BLaER1 (cell line): Measurements from ENCODE around the gene PTPRE.

Source experiments
- H3K27ac ChIP-seq: shearing (Covaris generic); formaldehyde crosslinking; 2 replicates; pipeline ENCODE4 v1.8.1; 2022
- H3K27me3 ChIP-seq: shearing (Covaris generic); formaldehyde crosslinking; 2 replicates; pipeline ENCODE4 v1.8.1; 2022
- H3K36me3 ChIP-seq: shearing (Covaris generic); formaldehyde crosslinking; 2 replicates; pipeline ENCODE4 v1.8.1; 2022
- H3K4me1 ChIP-seq: shearing (Covaris generic); formaldehyde crosslinking; 2 replicates; pipeline ENCODE4 v1.8.1; 2022
- H3K4me2 ChIP-seq: shearing (Covaris generic); formaldehyde crosslinking; 2 replicates; pipeline ENCODE4 v1.8.1; 2022
- H3K4me3 ChIP-seq: shearing (Covaris generic); formaldehyde crosslinking; 2 replicates; pipeline ENCODE4 v1.8.1; 2022
- H3K9ac ChIP-seq: shearing (Covaris generic); formaldehyde crosslinking; 2 replicates; pipeline ENCODE4 v1.8.1; 2022
- H3K9me3 ChIP-seq: shearing (Covaris generic); formaldehyde crosslinking; 2 replicates; pipeline ENCODE4 v1.8.1; 2022
- H4K20me1 ChIP-seq: shearing (Covaris generic); formaldehyde crosslinking; 2 replicates; pipeline ENCODE4 v1.8.1; 2022
- Cebpa-rat ChIP-seq: shearing (Covaris generic); IDR thresholded peaks from 2 replicates; pipeline ENCODE4 v1.8.1; 2022

Gene PTPRE

DNA sequence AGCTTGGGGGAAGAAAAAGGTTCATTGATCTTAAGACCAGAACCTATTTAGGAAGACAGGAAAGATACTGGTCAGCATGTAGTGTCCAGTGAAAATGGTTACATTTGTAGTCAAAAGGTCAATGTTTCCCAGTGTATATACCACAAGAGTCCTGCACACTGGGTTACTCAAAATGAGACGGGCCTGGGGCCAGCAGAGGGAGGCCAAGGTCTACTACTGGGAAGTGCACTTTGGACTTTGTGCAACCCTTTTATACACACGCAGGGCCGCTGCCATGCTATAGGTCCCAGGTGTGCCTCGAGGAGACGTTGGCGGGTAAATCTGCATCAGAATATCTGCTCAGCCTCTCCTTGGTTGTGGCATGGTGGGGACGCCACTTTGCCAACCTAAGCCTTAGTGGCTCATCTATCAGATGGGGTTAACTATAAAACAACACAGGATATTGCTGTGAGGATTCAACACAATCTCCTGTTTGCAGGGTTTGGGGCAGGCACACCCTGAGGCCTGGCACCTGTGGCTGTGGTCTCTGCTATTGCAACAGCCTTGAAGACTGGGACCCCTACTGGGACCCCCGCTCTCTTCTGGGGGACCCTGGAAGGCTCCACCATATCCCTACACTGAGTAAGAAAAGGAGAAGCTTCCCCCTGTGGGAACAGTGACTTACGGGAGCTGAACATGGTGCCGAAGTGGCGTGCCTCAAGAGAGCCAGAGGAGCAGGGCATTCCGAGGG is 33.9 kb upstream of the PTPRE start:
- H4K20me1 ChIP-seq = no peaks in the 10 kb centered on the region
- H3K4me2 ChIP-seq = peak overlapping the region; percentile 76
- H3K36me3 ChIP-seq = no peaks in the 10 kb centered on the region
- no peak overlapping the region for H3K4me3 ChIP-seq
- peaks cover 39% of the 10 kb centered on the region for H3K4me1 ChIP-seq
- no peak overlapping the region for H3K9ac ChIP-seq
- H3K27me3 ChIP-seq = no peaks in the 10 kb centered on the region
- TF ChIP-seq Cebpa-rat = no peak
- H3K27ac ChIP-seq = peak overlapping the region; percentile 7
- peaks cover 6% of the 10 kb centered on the region for H3K9me3 ChIP-seq

DNA sequence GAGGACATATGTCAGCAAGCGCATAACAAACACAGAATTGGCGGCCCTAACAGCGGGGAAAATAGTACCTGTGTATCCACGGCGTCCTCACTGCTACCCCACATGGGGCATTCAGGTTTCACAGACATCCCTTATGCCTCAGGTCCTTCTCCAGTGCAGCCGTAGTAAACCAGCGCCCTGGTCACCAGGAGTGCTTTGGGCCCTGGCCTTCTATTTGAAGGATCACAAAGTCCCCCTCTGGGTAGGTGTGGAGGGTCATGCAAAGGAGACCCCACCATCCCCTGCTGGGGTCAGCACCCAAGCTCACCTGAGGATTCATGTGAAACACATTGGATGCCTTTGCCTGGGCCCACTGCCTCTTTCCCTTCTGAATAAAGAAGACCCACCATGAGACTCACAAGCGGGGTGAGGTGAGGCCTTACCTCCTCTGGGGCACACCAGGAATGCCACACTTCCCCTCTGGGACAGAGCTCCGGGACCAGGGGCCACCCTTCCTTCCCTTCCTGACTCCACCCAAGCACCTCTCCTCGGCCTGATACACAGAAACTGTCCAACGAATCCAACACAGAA is 32.9 kb upstream of the PTPRE start:
- peaks cover 39% of the 10 kb centered on the region for H3K4me1 ChIP-seq
- TF ChIP-seq Cebpa-rat = no peak
- H4K20me1 ChIP-seq = no peaks in the 10 kb centered on the region
- peaks cover 6% of the 10 kb centered on the region for H3K9me3 ChIP-seq
- H3K36me3 ChIP-seq = no peaks in the 10 kb centered on the region
- no peaks in the 10 kb centered on the region for H3K27me3 ChIP-seq
- peak overlapping the region; percentile 14; the same call in 1 of the 2 replicates for H3K27ac ChIP-seq
- H3K9ac ChIP-seq = no peak overlapping the region
- H3K4me2 ChIP-seq = peak overlapping the region; percentile 22
- no peak overlapping the region for H3K4me3 ChIP-seq

DNA sequence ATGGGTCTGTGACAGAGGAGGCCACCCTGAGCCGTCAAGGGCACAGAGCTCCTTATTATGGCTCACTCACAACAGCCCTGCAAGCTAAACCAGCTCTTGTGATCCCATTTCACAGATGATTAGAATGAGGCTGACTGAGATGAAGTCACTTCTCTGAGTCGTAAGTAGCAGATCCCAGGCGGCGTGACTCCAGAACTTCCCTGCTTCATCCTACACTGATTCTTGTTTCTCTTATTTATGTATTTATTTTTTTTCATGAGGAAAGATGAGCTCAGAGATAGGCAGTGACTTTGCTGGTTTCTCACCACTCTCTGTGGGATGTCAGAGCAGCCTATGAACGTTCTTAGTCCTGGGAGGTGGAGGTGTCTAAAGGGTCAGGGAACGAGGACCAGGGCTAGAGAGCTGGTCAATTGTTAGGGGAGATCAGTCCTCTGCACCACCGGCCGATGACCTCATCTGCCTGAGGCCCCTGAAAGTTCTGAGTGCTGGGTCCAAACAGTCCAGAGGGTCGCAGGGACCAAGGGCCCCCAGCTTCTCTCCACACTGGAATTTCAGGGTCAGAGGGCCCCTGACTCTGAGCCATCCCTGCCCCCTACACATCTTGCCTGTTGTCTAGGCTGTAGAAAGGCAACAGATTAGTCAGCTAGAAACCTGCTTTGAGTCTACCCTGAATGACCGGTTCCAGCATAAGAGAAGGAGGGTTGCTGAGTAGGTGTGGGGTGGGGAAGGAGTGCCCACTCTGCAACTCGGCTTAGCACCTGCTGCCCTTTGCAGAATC is 32.0 kb upstream of the PTPRE start:
- Histone ChIP-seq H3K27ac (no peak overlapping the region), H3K36me3 (no peaks in the 10 kb centered on the region), H3K4me1 (peaks cover 48% of the 10 kb centered on the region), H4K20me1 (no peaks in the 10 kb centered on the region), H3K9me3 (no peaks in the 10 kb centered on the region), H3K27me3 (no peaks in the 10 kb centered on the region), H3K9ac (no peak overlapping the region), H3K4me2 (no peak overlapping the region), H3K4me3 (no peak overlapping the region)
- TF ChIP-seq Cebpa-rat = no peak

DNA sequence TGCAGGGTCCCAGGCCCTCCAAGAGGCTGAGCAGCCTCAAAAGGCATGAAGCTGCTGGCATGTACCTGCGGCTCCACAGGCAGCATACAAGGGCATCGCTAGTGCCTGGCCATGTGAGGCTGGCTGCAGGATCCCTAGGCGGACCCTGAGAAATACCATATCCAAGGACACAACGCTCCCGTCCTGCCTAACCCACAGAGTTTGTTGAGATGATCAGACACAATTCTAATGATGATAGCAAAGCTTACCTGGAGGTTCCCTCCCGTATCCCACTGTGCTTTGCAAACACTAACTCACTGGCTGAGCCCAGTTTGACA is 31.5 kb upstream of the PTPRE start:
- Histone ChIP-seq H3K36me3 (no peaks in the 10 kb centered on the region), H3K9me3 (no peaks in the 10 kb centered on the region), H3K4me3 (no peak overlapping the region), H3K4me2 (no peak overlapping the region), H3K4me1 (peaks cover 54% of the 10 kb centered on the region), H3K27ac (no peak overlapping the region), H3K9ac (no peak overlapping the region), H3K27me3 (no peaks in the 10 kb centered on the region), H4K20me1 (no peaks in the 10 kb centered on the region)
- TF ChIP-seq Cebpa-rat = no peak

DNA sequence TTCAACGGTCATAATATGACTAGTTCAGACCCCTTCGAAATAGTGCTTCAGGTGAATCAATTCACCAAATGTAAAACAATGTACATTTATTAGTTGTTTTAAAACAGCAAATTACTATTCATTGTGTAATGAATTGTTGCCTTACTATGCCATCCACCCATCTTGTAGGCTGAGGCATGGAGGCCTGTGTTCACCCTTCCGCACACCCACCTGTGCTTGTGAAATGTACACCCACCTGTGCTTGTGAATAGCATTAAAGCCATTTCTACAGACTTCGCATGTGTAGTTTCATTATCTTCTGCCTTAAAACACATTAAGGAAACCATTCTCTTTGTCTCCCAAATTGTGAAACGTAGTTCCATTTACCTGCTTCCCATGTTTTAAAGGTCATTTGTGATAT is 31.0 kb upstream of the PTPRE start:
- Histone ChIP-seq H4K20me1 (no peaks in the 10 kb centered on the region), H3K9ac (no peak overlapping the region), H3K9me3 (no peaks in the 10 kb centered on the region), H3K27ac (no peak overlapping the region), H3K4me3 (no peak overlapping the region), H3K36me3 (no peaks in the 10 kb centered on the region), H3K4me2 (no peak overlapping the region), H3K4me1 (peaks cover 56% of the 10 kb centered on the region), H3K27me3 (no peaks in the 10 kb centered on the region)
- no peak for TF ChIP-seq Cebpa-rat

GRCh38 chr10:127877116-127877515 is 29.8 kb upstream of the PTPRE start:
- H3K27me3 ChIP-seq = no peaks in the 10 kb centered on the region
- no peaks in the 10 kb centered on the region for H4K20me1 ChIP-seq
- H3K4me1 ChIP-seq = peaks cover 55% of the 10 kb centered on the region
- no peak overlapping the region for H3K4me3 ChIP-seq
- H3K9me3 ChIP-seq = no peaks in the 10 kb centered on the region
- no peak overlapping the region for H3K27ac ChIP-seq
- no peaks in the 10 kb centered on the region for H3K36me3 ChIP-seq
- H3K9ac ChIP-seq = no peak overlapping the region
- no peak for TF ChIP-seq Cebpa-rat
- no peak overlapping the region for H3K4me2 ChIP-seq

DNA sequence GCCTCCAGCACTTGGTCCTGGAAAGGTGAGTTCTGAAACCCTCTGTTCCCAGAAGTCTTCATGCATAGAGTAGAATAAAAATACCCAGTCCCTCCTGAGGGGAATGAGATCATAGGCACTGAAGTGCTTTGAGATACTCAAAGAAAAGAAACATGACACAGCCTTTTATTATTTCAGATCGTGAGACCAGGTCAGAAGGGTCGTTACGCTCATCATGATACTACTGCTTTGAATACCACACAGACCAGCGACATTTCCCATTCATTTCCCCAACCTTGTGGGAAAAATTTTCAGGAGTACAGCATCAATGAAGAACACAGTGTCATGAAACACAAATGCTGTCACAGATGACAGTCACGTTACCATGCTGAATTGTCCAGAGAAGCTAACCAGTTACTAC is 29.2 kb upstream of the PTPRE start:
- Histone ChIP-seq H3K4me3 (no peak overlapping the region), H3K4me2 (no peak overlapping the region), H3K4me1 (peaks cover 55% of the 10 kb centered on the region), H3K9me3 (no peaks in the 10 kb centered on the region), H3K27ac (no peak overlapping the region), H3K36me3 (no peaks in the 10 kb centered on the region), H3K27me3 (no peaks in the 10 kb centered on the region), H4K20me1 (no peaks in the 10 kb centered on the region), H3K9ac (no peak overlapping the region)
- no peak for TF ChIP-seq Cebpa-rat

- no peaks in the 10 kb centered on the region for H3K36me3 ChIP-seq
- no peaks in the 10 kb centered on the region for H3K9me3 ChIP-seq
- H3K27ac ChIP-seq = no peak overlapping the region
- TF ChIP-seq Cebpa-rat = no peak
- no peak overlapping the region for H3K4me2 ChIP-seq
- peaks cover 50% of the 10 kb centered on the region for H3K4me1 ChIP-seq
- no peaks in the 10 kb centered on the region for H4K20me1 ChIP-seq
- no peak overlapping the region for H3K4me3 ChIP-seq
- no peak overlapping the region for H3K9ac ChIP-seq
- H3K27me3 ChIP-seq = no peaks in the 10 kb centered on the region
Observed at GRCh38 chr10:127878475-127879055, 28.3 kb upstream of the PTPRE start.

- Histone ChIP-seq H3K9ac (peak overlapping the region; percentile 52), H3K4me3 (no peak overlapping the region), H3K4me2 (peak overlapping the region; percentile 83), H3K4me1 (peaks cover 53% of the 10 kb centered on the region), H3K27me3 (no peaks in the 10 kb centered on the region), H3K9me3 (no peaks in the 10 kb centered on the region), H3K36me3 (no peaks in the 10 kb centered on the region), H3K27ac (peak overlapping the region; percentile 82), H4K20me1 (no peaks in the 10 kb centered on the region)
- no peak for TF ChIP-seq Cebpa-rat
Observed at GRCh38 chr10:127880557-127880956, 26.3 kb upstream of the PTPRE start.

GRCh38 chr10:127881262-127881661 is 25.6 kb upstream of the PTPRE start:
- Histone ChIP-seq H3K9me3 (no peaks in the 10 kb centered on the region), H3K9ac (peak overlapping the region; percentile 52), H4K20me1 (no peaks in the 10 kb centered on the region), H3K4me2 (peak overlapping the region; percentile 83), H3K27me3 (no peaks in the 10 kb centered on the region), H3K36me3 (no peaks in the 10 kb centered on the region), H3K27ac (peak overlapping the region; percentile 82), H3K4me1 (peaks cover 54% of the 10 kb centered on the region), H3K4me3 (no peak overlapping the region)
- no peak for TF ChIP-seq Cebpa-rat
